HCT116 (cell line): ENCODE measurements around the gene MEDAG. TPM values are rescaled to one million over a fixed set of nuclear protein-coding genes. Genes with fewer than 3 reads are reported as not detected.

Source experiments
- ATAC-seq: fragments of 200-7000 bp; cut with Tn5 transposase; 2 replicates; pipeline ENCODE4 v1.9.1; 2020; ENCODE audit warnings: mild to moderate bottlenecking, moderate library complexity
- BruUV-seq: library from RNA; stranded (reverse); fragments of 400-500 nt; replicated peaks from 2 replicates; lab custom pipeline; 2021; lab: Mats Ljungman, UMichigan
- CTCF ChIA-PET: fragments of 300-600 bp; sonication (Branson Sonifier 250); formaldehyde crosslinking; loops from one replicate; lab custom pipeline; 2021; ENCODE audit warnings: antibody characterized with exemption; lab: Charles Lee
- POLR2A ChIA-PET: fragments of 300-600, 350-600 bp; sonication (Branson Sonifier 250); formaldehyde crosslinking; loops from one replicate; lab custom pipeline; 2021; ENCODE audit warnings: antibody characterized with exemption; lab: Charles Lee
- RAD21 ChIA-PET, 2 experiments: fragments of 300-600 bp; sonication (Branson Sonifier 250); formaldehyde crosslinking; loops; one replicate each; lab custom pipeline; 2023; ENCODE audit warnings: low total read pairs in 2 of 2; ENCODE audit not compliant: uncharacterized antibody in 2 of 2, unreplicated experiment in 2 of 2, low non-redundant PET in 1 of 2; lab: Charles Lee
- DNase-seq: peaks from one replicate; pipeline ENCODE4 v3.0.0-alpha.2; 2010; ENCODE audit warnings: low read depth, low spot score
- H2AFZ ChIP-seq: fragments of 200-600 bp; shearing (Covaris generic), sonication (generic); 2 replicates; pipeline ENCODE4 v1.6.1; 2017; ENCODE audit warnings: low read depth, mixed run types, mixed read lengths, antibody characterized with exemption, low read length; ENCODE audit not compliant: poor library complexity, severe bottlenecking
- H3K27ac ChIP-seq: 2 replicates; pipeline ENCODE4 v1.5.1; 2012; ENCODE audit warnings: low read depth, low read length
- H3K27me3 ChIP-seq: fragments of 200-600 bp; sonication (generic); 2 replicates; pipeline ENCODE4 v1.6.1; 2016; ENCODE audit warnings: mixed run types, low read length, mixed read lengths; ENCODE audit not compliant: insufficient read depth
- H3K36me3 ChIP-seq, 2 experiments: fragments of 200-500 bp in 1 of 2; fragments of 200-600 bp in 1 of 2; sonication (Bioruptor generic) in 1 of 2; sonication (generic) in 1 of 2; 2 replicates each; pipeline versions ENCODE4 v1.5.1 to v1.6.1; 2014 to 2016; ENCODE audit warnings: low read length in 2 of 2, inconsistent platforms in 1 of 2, mixed read lengths in 1 of 2, mixed run types in 1 of 2; ENCODE audit not compliant: insufficient read depth in 2 of 2, control insufficient read depth in 1 of 2
- H3K4me1 ChIP-seq, 2 experiments: fragments of 200-600 bp in 1 of 2; sonication (generic) in 1 of 2; 2 replicates each; pipeline versions ENCODE4 v1.5.1 to v1.6.1; 2012 to 2017; ENCODE audit warnings: low read length in 2 of 2, inconsistent platforms in 1 of 2, mild to moderate bottlenecking in 1 of 2, mixed read lengths in 1 of 2, mixed run types in 1 of 2, moderate library complexity in 1 of 2; ENCODE audit not compliant: insufficient read depth in 2 of 2, control insufficient read depth in 1 of 2
- H3K4me2 ChIP-seq: fragments of 200-600 bp; sonication (generic); 2 replicates; pipeline ENCODE4 v1.6.1; 2017; ENCODE audit warnings: mixed run types, low read length, mixed read lengths
- H3K4me3 ChIP-seq, 2 experiments: fragments of 200-600 bp in 1 of 2; sonication (generic) in 1 of 2; replicated peaks in 1 of 2; 2 replicates each; pipeline ENCODE4 v1.5.1; 2011 to 2016; ENCODE audit warnings: low read length in 2 of 2, control low read depth in 1 of 2, low read depth in 1 of 2, mild to moderate bottlenecking in 1 of 2, mixed read lengths in 1 of 2, mixed run types in 1 of 2
- H3K79me2 ChIP-seq: fragments of 200-600 bp; sonication (generic); 2 replicates; pipeline ENCODE4 v1.6.1; 2017; ENCODE audit warnings: mild to moderate bottlenecking, mixed run types, low read length, moderate library complexity, mixed read lengths; ENCODE audit not compliant: insufficient read depth
- H3K9ac ChIP-seq: fragments of 200-600 bp; sonication (generic); 2 replicates; pipeline ENCODE4 v1.6.1; 2016; ENCODE audit warnings: low read length, mixed read lengths
- H3K9me2 ChIP-seq: fragments of 200-600 bp; sonication (generic), shearing (Covaris generic); 2 replicates; pipeline ENCODE4 v1.6.1; 2017; ENCODE audit warnings: mixed run types, mild to moderate bottlenecking, moderate library complexity; ENCODE audit not compliant: insufficient read depth
- H3K9me3 ChIP-seq, 2 experiments: fragments of 200-500 bp in 1 of 2; fragments of 200-600 bp in 1 of 2; sonication (Bioruptor generic) in 1 of 2; sonication (generic) in 1 of 2; 2 replicates each; pipeline ENCODE4 v1.6.1; 2014 to 2017; ENCODE audit warnings: low read length in 2 of 2, mixed read lengths in 2 of 2, inconsistent platforms in 1 of 2, low read depth in 1 of 2, mild to moderate bottlenecking in 1 of 2, mixed run types in 1 of 2, moderate library complexity in 1 of 2; ENCODE audit not compliant: control insufficient read depth in 1 of 2, insufficient read depth in 1 of 2
- H4K20me1 ChIP-seq: fragments of 200-600 bp; sonication (generic), shearing (Covaris generic); 2 replicates; pipeline ENCODE4 v1.6.1; 2017; ENCODE audit warnings: mixed run types, mild to moderate bottlenecking, moderate library complexity; ENCODE audit not compliant: insufficient read depth
- CBX3 ChIP-seq: IDR thresholded peaks from 2 replicates; pipeline ENCODE4 v1.6.1; 2012; ENCODE audit warnings: low read depth
- CEBPB ChIP-seq: IDR thresholded peaks from 2 replicates; pipeline ENCODE4 v1.6.1; 2012; ENCODE audit warnings: low read depth
- ELF1 ChIP-seq: IDR thresholded peaks from 2 replicates; pipeline ENCODE4 v1.6.1; 2012; ENCODE audit warnings: low read depth, borderline replicate concordance
- EZH2 ChIP-seq: fragments of 200-600 bp; sonication (generic); IDR thresholded peaks from 2 replicates; pipeline ENCODE4 v1.6.1; 2017; ENCODE audit warnings: antibody characterized with exemption, mixed run types
- JUND ChIP-seq: IDR thresholded peaks from 2 replicates; pipeline ENCODE4 v1.6.1; 2012
- POLR2A ChIP-seq: IDR thresholded peaks from 2 replicates; pipeline ENCODE4 v1.7.0; 2011; ENCODE audit warnings: borderline replicate concordance; ENCODE audit not compliant: insufficient read depth, insufficient read length; ENCODE audit errors: extremely low read depth
- POLR2AphosphoS5 ChIP-seq: IDR thresholded peaks from 2 replicates; pipeline ENCODE4 v1.6.1; 2011; ENCODE audit warnings: mild to moderate bottlenecking, low read depth, low read length, moderate library complexity
- RAD21 ChIP-seq: IDR thresholded peaks from 2 replicates; pipeline ENCODE4 v1.6.1; 2012; ENCODE audit warnings: low read depth, mild to moderate bottlenecking
- SIN3A ChIP-seq: IDR thresholded peaks from 2 replicates; pipeline ENCODE4 v1.6.1; 2012; ENCODE audit warnings: low read depth
- TCF7L2 ChIP-seq: IDR thresholded peaks from 2 replicates; pipeline ENCODE4 v1.7.0; 2011; ENCODE audit warnings: borderline replicate concordance, inconsistent platforms; ENCODE audit not compliant: insufficient read depth, insufficient read length; ENCODE audit errors: extremely low read depth
- YY1 ChIP-seq: IDR thresholded peaks from 2 replicates; pipeline ENCODE4 v1.6.1; 2011; ENCODE audit warnings: low read length, low read depth, moderate library complexity, mild to moderate bottlenecking; ENCODE audit not compliant: insufficient replicate concordance; ENCODE audit errors: extremely low read depth
- ZFX ChIP-seq: fragments of 450-650 bp; IDR thresholded peaks from 2 replicates; pipeline ENCODE4 v1.6.1; 2017
- intact Hi-C: fragments of 100-400 bp; cut with micrococcal nuclease; formaldehyde crosslinking; loops from 2 replicates; pipeline ENCODE4 v1.10.0; 2022
- total RNA-seq: library from RNA; stranded (reverse); gene quantifications from one replicate; pipeline ENCODE4 v1.2.1, GENCODE V29; 2021; ENCODE audit not compliant: unreplicated experiment
- TF ChIP-seq, protein P1 (sequence below): IDR thresholded peaks from 2 replicates; pipeline ENCODE4 v1.6.1; 2011; ENCODE audit warnings: mild to moderate bottlenecking, low read length, moderate library complexity; ENCODE audit not compliant: insufficient replicate concordance; ENCODE audit errors: extremely low read depth
- TF ChIP-seq, protein P2 (sequence below): IDR thresholded peaks from 2 replicates; pipeline ENCODE4 v1.6.1; 2012; ENCODE audit warnings: low read depth
- TF ChIP-seq, protein P3 (sequence below): IDR thresholded peaks from 2 replicates; pipeline ENCODE4 v1.6.1; 2012
- TF ChIP-seq, protein P4 (sequence below), 3 experiments: fragments of 200-600 bp in 1 of 3; sonication (generic) in 1 of 3; IDR thresholded peaks in 2 of 3; conservative IDR thresholded peaks in 1 of 3; 2 replicates each; pipeline ENCODE4 v1.5.1; 2012 to 2017; ENCODE audit warnings: low read depth in 2 of 3, low read length in 2 of 3, antibody characterized with exemption in 1 of 3, borderline replicate concordance in 1 of 3, control low read depth in 1 of 3, mild to moderate bottlenecking in 1 of 3, mixed read lengths in 1 of 3, mixed run types in 1 of 3, moderate library complexity in 1 of 3; ENCODE audit not compliant: insufficient read depth in 1 of 3
- TF ChIP-seq, protein P5 (sequence below): IDR thresholded peaks from 2 replicates; pipeline ENCODE4 v1.6.1; 2012

The MEDAG gene
- total RNA-seq, 1 experiment from 2014 or later, result not detected

DNA sequence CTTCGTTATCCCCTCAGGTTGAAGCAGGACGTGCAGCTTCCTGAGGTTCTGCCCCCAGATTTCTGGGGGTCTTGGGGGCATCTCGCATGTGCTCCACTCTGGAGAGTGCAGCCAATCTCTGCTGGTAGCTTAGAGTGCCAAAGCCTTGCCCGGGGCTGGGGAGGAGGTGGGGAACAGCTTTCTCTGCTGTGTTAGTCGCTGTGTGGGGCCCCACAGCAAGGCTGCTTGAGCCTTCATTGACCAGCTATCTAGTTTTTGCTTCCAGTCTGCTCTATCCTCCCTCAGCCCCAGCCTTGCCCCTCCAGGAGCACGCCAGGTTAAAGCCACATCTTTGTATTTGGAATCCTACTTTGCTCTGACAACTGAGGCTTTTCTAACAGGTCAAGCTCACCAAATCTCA lies 32.0 kb upstream of the MEDAG start:
- DNase-seq (no peak), ATAC-seq (no peak)
- CTCF ChIA-PET, result interaction anchor here (1.8 kb wide), 1 partner anchor 8 kb away, joined by 5 read pairs; no protein-coding TSS in a partner anchor
- Histone ChIP-seq H3K9ac (no peak overlapping the region), H3K4me3 (no peak overlapping the region), H4K20me1 (no peaks in the 10 kb centered on the region), H3K27me3 (no peaks in the 10 kb centered on the region), H3K9me3 (no peaks in the 10 kb centered on the region), H2AFZ (no peak overlapping the region), H3K79me2 (no peaks in the 10 kb centered on the region), H3K4me2 (no peak overlapping the region), H3K27ac (no peak overlapping the region), H3K9me2 (no peaks in the 10 kb centered on the region), H3K4me1 (peaks cover 15 to 21% of the 10 kb centered on the region in 2 experiments), H3K36me3 (no peaks in the 10 kb centered on the region)
- TF ChIP-seq RAD21 (no peak), CEBPB (no peak), CBX3 (no peak), EZH2 (no peak), ZFX (no peak), JUND (no peak), POLR2A (no peak), TCF7L2 (no peak), ELF1 (no peak), SIN3A (no peak), YY1 (no peak), POLR2AphosphoS5 (no peak)
- TF ChIP-seq, protein P1, sequence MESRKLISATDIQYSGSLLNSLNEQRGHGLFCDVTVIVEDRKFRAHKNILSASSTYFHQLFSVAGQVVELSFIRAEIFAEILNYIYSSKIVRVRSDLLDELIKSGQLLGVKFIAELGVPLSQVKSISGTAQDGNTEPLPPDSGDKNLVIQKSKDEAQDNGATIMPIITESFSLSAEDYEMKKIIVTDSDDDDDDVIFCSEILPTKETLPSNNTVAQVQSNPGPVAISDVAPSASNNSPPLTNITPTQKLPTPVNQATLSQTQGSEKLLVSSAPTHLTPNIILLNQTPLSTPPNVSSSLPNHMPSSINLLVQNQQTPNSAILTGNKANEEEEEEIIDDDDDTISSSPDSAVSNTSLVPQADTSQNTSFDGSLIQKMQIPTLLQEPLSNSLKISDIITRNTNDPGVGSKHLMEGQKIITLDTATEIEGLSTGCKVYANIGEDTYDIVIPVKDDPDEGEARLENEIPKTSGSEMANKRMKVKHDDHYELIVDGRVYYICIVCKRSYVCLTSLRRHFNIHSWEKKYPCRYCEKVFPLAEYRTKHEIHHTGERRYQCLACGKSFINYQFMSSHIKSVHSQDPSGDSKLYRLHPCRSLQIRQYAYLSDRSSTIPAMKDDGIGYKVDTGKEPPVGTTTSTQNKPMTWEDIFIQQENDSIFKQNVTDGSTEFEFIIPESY, result no peak
- TF ChIP-seq, protein P2, sequence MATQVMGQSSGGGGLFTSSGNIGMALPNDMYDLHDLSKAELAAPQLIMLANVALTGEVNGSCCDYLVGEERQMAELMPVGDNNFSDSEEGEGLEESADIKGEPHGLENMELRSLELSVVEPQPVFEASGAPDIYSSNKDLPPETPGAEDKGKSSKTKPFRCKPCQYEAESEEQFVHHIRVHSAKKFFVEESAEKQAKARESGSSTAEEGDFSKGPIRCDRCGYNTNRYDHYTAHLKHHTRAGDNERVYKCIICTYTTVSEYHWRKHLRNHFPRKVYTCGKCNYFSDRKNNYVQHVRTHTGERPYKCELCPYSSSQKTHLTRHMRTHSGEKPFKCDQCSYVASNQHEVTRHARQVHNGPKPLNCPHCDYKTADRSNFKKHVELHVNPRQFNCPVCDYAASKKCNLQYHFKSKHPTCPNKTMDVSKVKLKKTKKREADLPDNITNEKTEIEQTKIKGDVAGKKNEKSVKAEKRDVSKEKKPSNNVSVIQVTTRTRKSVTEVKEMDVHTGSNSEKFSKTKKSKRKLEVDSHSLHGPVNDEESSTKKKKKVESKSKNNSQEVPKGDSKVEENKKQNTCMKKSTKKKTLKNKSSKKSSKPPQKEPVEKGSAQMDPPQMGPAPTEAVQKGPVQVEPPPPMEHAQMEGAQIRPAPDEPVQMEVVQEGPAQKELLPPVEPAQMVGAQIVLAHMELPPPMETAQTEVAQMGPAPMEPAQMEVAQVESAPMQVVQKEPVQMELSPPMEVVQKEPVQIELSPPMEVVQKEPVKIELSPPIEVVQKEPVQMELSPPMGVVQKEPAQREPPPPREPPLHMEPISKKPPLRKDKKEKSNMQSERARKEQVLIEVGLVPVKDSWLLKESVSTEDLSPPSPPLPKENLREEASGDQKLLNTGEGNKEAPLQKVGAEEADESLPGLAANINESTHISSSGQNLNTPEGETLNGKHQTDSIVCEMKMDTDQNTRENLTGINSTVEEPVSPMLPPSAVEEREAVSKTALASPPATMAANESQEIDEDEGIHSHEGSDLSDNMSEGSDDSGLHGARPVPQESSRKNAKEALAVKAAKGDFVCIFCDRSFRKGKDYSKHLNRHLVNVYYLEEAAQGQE, result no peak
- TF ChIP-seq, protein P3, sequence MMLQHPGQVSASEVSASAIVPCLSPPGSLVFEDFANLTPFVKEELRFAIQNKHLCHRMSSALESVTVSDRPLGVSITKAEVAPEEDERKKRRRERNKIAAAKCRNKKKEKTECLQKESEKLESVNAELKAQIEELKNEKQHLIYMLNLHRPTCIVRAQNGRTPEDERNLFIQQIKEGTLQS, result no peak
- TF ChIP-seq, protein P4, sequence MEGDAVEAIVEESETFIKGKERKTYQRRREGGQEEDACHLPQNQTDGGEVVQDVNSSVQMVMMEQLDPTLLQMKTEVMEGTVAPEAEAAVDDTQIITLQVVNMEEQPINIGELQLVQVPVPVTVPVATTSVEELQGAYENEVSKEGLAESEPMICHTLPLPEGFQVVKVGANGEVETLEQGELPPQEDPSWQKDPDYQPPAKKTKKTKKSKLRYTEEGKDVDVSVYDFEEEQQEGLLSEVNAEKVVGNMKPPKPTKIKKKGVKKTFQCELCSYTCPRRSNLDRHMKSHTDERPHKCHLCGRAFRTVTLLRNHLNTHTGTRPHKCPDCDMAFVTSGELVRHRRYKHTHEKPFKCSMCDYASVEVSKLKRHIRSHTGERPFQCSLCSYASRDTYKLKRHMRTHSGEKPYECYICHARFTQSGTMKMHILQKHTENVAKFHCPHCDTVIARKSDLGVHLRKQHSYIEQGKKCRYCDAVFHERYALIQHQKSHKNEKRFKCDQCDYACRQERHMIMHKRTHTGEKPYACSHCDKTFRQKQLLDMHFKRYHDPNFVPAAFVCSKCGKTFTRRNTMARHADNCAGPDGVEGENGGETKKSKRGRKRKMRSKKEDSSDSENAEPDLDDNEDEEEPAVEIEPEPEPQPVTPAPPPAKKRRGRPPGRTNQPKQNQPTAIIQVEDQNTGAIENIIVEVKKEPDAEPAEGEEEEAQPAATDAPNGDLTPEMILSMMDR (IDR thresholded peaks at IDR 0.05 in 2 of 3, conservative IDR thresholded peaks at IDR 0.05 in 1 of 3; ENCODE audit: borderline replicate concordance in 1 of 3, insufficient read depth in 1 of 3, low read depth in 2 of 3, low read length in 2 of 3), result no peak
- TF ChIP-seq, protein P5, sequence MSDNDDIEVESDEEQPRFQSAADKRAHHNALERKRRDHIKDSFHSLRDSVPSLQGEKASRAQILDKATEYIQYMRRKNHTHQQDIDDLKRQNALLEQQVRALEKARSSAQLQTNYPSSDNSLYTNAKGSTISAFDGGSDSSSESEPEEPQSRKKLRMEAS, result no peak
- RAD21 ChIA-PET, result no interaction called here
- no TSS peak for BruUV-seq
- POLR2A ChIA-PET, result no interaction called here
- intact Hi-C loops, result no loop called here
